K562 (cell line): ENCODE results near the gene FSTL3. TPM values are rescaled to one million over a fixed set of nuclear protein-coding genes. Genes with fewer than 3 reads are reported as not detected.

ENCODE experiments used
- ARID3B ChIP-seq: fragments of 250-450 bp; sonication (Bioruptor Pico); IDR thresholded peaks from 2 replicates; pipeline ENCODE4 v1.4.0; 2020; ENCODE audit warnings: borderline replicate concordance
- BRD4 ChIP-seq: fragments of 200-600 bp; sonication (generic); IDR thresholded peaks from 2 replicates; pipeline ENCODE4 v1.6.1; 2017; ENCODE audit warnings: inconsistent platforms
- CBFA2T3 ChIP-seq: fragments of 450-650 bp; IDR thresholded peaks from 2 replicates; pipeline ENCODE4 v1.6.1; 2017
- FOS ChIP-seq: IDR thresholded peaks from 3 replicates; pipeline ENCODE4 v1.6.1; 2011; ENCODE audit not compliant: insufficient read length; ENCODE audit errors: extremely low read depth
- HDAC8 ChIP-seq: fragments of 450-650 bp; IDR thresholded peaks from 2 replicates; pipeline ENCODE4 v1.6.1; 2016; ENCODE audit warnings: mild to moderate bottlenecking, missing genetic modification characterization, moderate library complexity, missing compliant biosample characterization
- JUN ChIP-seq, 2 experiments: sonication (generic) in 1 of 2; formaldehyde crosslinking in 1 of 2; IDR thresholded peaks; 2 replicates each; pipeline versions ENCODE4 v1.6.1 to v1.8.0; 2012 to 2022; ENCODE audit warnings: borderline replicate concordance in 2 of 2, mild to moderate bottlenecking in 2 of 2, improper control_type of control experiment in 1 of 2, low read depth in 1 of 2, low read length in 1 of 2, missing genetic modification reagents in 1 of 2
- LEF1 ChIP-seq: fragments of 450-650 bp; IDR thresholded peaks from 2 replicates; pipeline ENCODE4 v1.6.1; 2016; ENCODE audit warnings: mild to moderate bottlenecking
- NCOA1 ChIP-seq: fragments of 450-650 bp; IDR thresholded peaks from 2 replicates; pipeline ENCODE4 v1.6.1; 2016; ENCODE audit warnings: low read depth
- NFXL1 ChIP-seq: fragments of 450-650 bp; formaldehyde crosslinking; IDR thresholded peaks from 2 replicates; pipeline ENCODE4 v1.4.0; 2021; ENCODE audit warnings: mild to moderate bottlenecking
- PCBP1 ChIP-seq: fragments of 200-400 bp; formaldehyde crosslinking; IDR thresholded peaks from 2 replicates; pipeline ENCODE4 v1.6.1; 2018; ENCODE audit warnings: mild to moderate bottlenecking, low read depth, low read length; ENCODE audit not compliant: poor library complexity, severe bottlenecking
- PHB ChIP-seq: fragments of 250-450 bp; sonication (Bioruptor Pico); IDR thresholded peaks from 2 replicates; pipeline ENCODE4 v1.5.0; 2021
- SUPT5H ChIP-seq: fragments of 450-650 bp; IDR thresholded peaks from 2 replicates; pipeline ENCODE4 v1.6.1; 2016
- TAF15 ChIP-seq: fragments of 200-400 bp; formaldehyde crosslinking; IDR thresholded peaks from 2 replicates; pipeline ENCODE4 v1.6.1; 2017; ENCODE audit warnings: mild to moderate bottlenecking, low read depth, low read length, moderate library complexity
- XRCC3 ChIP-seq: fragments of 450-650 bp; IDR thresholded peaks from 2 replicates; pipeline ENCODE4 v1.6.1; 2017; ENCODE audit warnings: mild to moderate bottlenecking, moderate library complexity
- ZNF407 ChIP-seq: fragments of 450-650 bp; IDR thresholded peaks from 2 replicates; pipeline ENCODE4 v1.6.1; 2016; ENCODE audit warnings: low read depth
- ZNF449 ChIP-seq: fragments of 250-450 bp; sonication (Bioruptor Pico); IDR thresholded peaks from 2 replicates; pipeline ENCODE4 v1.8.0; 2022; ENCODE audit warnings: moderate library complexity, mild to moderate bottlenecking, inconsistent platforms
- polyA plus RNA-seq, 8 experiments: library from polyadenylated mRNA; depleted of rRNA in 4 of 8; stranded (reverse) in 5 of 8; unstranded in 3 of 8; fragments of >200 nt; fragmentation: Nextera tagmentation in 2 of 8; fragmentation: Illumina TruSeq in 1 of 8; extraction: Ambion mirVana in 2 of 8; extraction: Trizol in 1 of 8; gene quantifications; 2 replicates each; pipeline versions ENCODE4 v1.2.1 to v1.2.3, GENCODE V29; 2011 to 2014; ENCODE audit warnings: inconsistent platforms in 1 of 8, missing spikeins in 1 of 8
- total RNA-seq, 7 experiments: library from RNA; depleted of rRNA in 6 of 7; stranded (reverse); fragments of >200 nt in 6 of 7; fragmentation: Illumina TruSeq in 2 of 7; extraction: Trizol in 2 of 7; gene quantifications; 2 replicates each; pipeline versions ENCODE4 v1.2.1 to v1.2.3, GENCODE V29; 2011 to 2021; ENCODE audit warnings: low replicate concordance in 1 of 7

The FSTL3 gene
- total and polyA plus RNA-seq, 9 of the 15 experiments (the other 6 are each of a cell fraction or from before 2014, with no cell fraction given): 0.35 to 6.8 (median 4.2) TPM; not detected in 1

- TF ChIP-seq JUN (IDR thresholded peaks at IDR 0.05; ENCODE audit: borderline replicate concordance, low read depth, low read length) (no peak), JUN (CRISPR knock-in tag; IDR thresholded peaks at IDR 0.05; ENCODE audit: borderline replicate concordance) (no peak), PHB (CRISPR knock-in tag) (no peak), SUPT5H (peak; percentile 51; the same call in 1 of the 2 replicates), TAF15 (no peak), FOS (peak; percentile 56), ZNF449 (CRISPR knock-in tag) (no peak), NCOA1 (no peak), XRCC3 (no peak), NFXL1 (CRISPR knock-in tag) (no peak), ARID3B (no peak), CBFA2T3 (no peak), LEF1 (0 out of 2 replicates have a peak, but pooled peaks have one; percentile 22), PCBP1 (no peak), ZNF407 (no peak), HDAC8 (tag) (no peak), BRD4 (no peak)
Measured at GRCh38 chr19:639253-640160, 36.7 kb upstream of the FSTL3 start, which contains the start of gene FGF22 (continued).
